ENCODE measurements around the gene YIPF6. TPM values are rescaled to one million over a fixed set of nuclear protein-coding genes. Genes with fewer than 3 reads are reported as not detected.

The YIPF6 gene
- total RNA-seq, 1 experiment from 2014 or later = 61.3 TPM

DNA sequence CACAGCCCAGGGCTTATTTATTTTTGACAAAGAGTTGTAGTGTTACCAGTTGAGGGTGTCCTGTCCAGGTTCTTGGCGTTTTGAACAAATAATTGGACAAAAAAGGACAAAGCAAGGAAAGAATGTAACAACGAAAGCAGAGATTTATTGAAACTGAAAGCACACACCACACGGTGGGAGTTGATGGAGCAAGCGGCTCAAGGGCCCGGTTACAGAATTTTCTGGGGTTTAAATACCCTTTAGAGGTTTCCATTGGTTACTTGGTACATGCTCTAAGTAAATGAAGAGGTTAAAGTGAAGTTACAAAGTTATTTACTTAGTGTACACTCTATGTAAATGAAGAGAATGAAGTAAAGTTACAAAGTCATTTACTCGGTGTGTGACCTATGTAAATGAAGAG is 37.8 kb upstream of the YIPF6 start:
- H3K27me3 ChIP-seq (ENCODE audit: control insufficient read depth, insufficient read depth, low read length) = no peaks in the 10 kb centered on the region
- TF ChIP-seq CTCF (IDR thresholded peaks at IDR 0.05) (no peak), SIN3A (IDR thresholded peaks at IDR 0.05; ENCODE audit: borderline replicate concordance, insufficient read depth, low read depth, low read length) (no peak), POLR2AphosphoS5 (IDR thresholded peaks at IDR 0.05; ENCODE audit: low read depth, low read length) (no peak), TCF7L2 (IDR thresholded peaks at IDR 0.05; ENCODE audit: low read depth, low read length) (no peak)
- TF ChIP-seq, protein P1, sequence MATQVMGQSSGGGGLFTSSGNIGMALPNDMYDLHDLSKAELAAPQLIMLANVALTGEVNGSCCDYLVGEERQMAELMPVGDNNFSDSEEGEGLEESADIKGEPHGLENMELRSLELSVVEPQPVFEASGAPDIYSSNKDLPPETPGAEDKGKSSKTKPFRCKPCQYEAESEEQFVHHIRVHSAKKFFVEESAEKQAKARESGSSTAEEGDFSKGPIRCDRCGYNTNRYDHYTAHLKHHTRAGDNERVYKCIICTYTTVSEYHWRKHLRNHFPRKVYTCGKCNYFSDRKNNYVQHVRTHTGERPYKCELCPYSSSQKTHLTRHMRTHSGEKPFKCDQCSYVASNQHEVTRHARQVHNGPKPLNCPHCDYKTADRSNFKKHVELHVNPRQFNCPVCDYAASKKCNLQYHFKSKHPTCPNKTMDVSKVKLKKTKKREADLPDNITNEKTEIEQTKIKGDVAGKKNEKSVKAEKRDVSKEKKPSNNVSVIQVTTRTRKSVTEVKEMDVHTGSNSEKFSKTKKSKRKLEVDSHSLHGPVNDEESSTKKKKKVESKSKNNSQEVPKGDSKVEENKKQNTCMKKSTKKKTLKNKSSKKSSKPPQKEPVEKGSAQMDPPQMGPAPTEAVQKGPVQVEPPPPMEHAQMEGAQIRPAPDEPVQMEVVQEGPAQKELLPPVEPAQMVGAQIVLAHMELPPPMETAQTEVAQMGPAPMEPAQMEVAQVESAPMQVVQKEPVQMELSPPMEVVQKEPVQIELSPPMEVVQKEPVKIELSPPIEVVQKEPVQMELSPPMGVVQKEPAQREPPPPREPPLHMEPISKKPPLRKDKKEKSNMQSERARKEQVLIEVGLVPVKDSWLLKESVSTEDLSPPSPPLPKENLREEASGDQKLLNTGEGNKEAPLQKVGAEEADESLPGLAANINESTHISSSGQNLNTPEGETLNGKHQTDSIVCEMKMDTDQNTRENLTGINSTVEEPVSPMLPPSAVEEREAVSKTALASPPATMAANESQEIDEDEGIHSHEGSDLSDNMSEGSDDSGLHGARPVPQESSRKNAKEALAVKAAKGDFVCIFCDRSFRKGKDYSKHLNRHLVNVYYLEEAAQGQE (IDR thresholded peaks at IDR 0.05; ENCODE audit: insufficient read depth in 1 of 2, low read depth in 2 of 2, low read length in 1 of 2) = no peak
- H3K9me3 ChIP-seq (ENCODE audit: control insufficient read depth, insufficient read depth, low read depth, low read length) = no peaks in the 10 kb centered on the region
- no peaks in the 10 kb centered on the region for H3K36me3 ChIP-seq (ENCODE audit: control insufficient read depth, insufficient read depth, low read length)
- ChIA-PET CTCF (no interaction called here), POLR2A (no interaction called here)
- no TSS peak for BruUV-seq (replicated peaks)
- intact Hi-C loops (cut with micrococcal nuclease; ENCODE audit: unreplicated experiment) (no loop called here), in situ Hi-C loops (cut with HindIII; ENCODE audit: low pct_unique_long_range_greater_than_20kb, low sequenced_read_pairs) (no loop called here)
- no peak overlapping the region for H3K27ac ChIP-seq (ENCODE audit: low read length)
- ATAC-seq (peak; percentile 43; the same call in 1 of the 2 replicates), DNase-seq (ENCODE audit: low read depth, low spot score) (no peak)
- H3K4me1 ChIP-seq (ENCODE audit: control insufficient read depth, insufficient read depth, low read length) = no peaks in the 10 kb centered on the region; the same call in 1 of the 2 replicates
- H3K4me3 ChIP-seq (ENCODE audit: low read depth in 2 of 2, low read length in 2 of 2) = no peak overlapping the region

DNA sequence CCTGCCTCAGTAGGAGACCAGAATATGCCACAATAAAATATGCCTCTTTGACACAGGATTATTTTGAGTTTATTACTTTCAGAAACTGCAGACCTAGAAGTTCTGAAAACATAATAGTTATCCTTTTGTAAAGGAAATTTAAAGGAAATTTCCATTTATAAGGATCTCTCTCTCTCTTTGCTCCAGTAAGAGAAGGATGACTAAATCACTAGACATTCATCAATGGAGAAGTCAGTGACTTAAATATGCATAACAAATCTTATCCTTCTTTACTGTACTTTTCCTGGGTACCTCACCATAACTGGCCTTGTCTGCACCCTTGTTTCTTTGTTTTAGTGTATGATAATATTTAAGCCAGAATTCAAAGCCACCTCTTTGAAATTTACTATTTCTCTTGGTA is 37.3 kb upstream of the YIPF6 start:
- Histone ChIP-seq H3K4me3 (ENCODE audit: low read depth in 2 of 2, low read length in 2 of 2) (no peak overlapping the region), H3K36me3 (ENCODE audit: control insufficient read depth, insufficient read depth, low read length) (no peaks in the 10 kb centered on the region), H3K27ac (ENCODE audit: low read length) (no peak overlapping the region), H3K4me1 (ENCODE audit: control insufficient read depth, insufficient read depth, low read length) (no peaks in the 10 kb centered on the region; the same call in 1 of the 2 replicates), H3K27me3 (ENCODE audit: control insufficient read depth, insufficient read depth, low read length) (no peaks in the 10 kb centered on the region), H3K9me3 (ENCODE audit: control insufficient read depth, insufficient read depth, low read depth, low read length) (no peaks in the 10 kb centered on the region)
- TF ChIP-seq TCF7L2 (IDR thresholded peaks at IDR 0.05; ENCODE audit: low read depth, low read length) = no peak
- TF ChIP-seq, protein P1 (IDR thresholded peaks at IDR 0.05; ENCODE audit: insufficient read depth in 1 of 2, low read depth in 2 of 2, low read length in 1 of 2) = no peak
- TF ChIP-seq POLR2AphosphoS5 (IDR thresholded peaks at IDR 0.05; ENCODE audit: low read depth, low read length) = no peak
- TF ChIP-seq CTCF (IDR thresholded peaks at IDR 0.05) = no peak
- no peak for TF ChIP-seq SIN3A (IDR thresholded peaks at IDR 0.05; ENCODE audit: borderline replicate concordance, insufficient read depth, low read depth, low read length)
- intact Hi-C loops (cut with micrococcal nuclease; ENCODE audit: unreplicated experiment) = no loop called here
- no TSS peak for BruUV-seq (replicated peaks)
- CTCF ChIA-PET = no interaction called here
- ATAC-seq (no peak), DNase-seq (ENCODE audit: low read depth, low spot score) (no peak)
- in situ Hi-C loops (cut with HindIII; ENCODE audit: low pct_unique_long_range_greater_than_20kb, low sequenced_read_pairs) = no loop called here
- POLR2A ChIA-PET = no interaction called here
